ENCODE measurements around the gene NAV2. TPM values are rescaled to one million over a fixed set of nuclear protein-coding genes. Genes with fewer than 3 reads are reported as not detected.

Gene NAV2
- total and polyA plus RNA-seq, 2 experiments from 2014 or later, result 26.0 to 45.0 TPM

GRCh38 chr11:19982774-19983495 lies 270.3 kb downstream of the NAV2 start (continued):
- TF ChIP-seq, protein P1, sequence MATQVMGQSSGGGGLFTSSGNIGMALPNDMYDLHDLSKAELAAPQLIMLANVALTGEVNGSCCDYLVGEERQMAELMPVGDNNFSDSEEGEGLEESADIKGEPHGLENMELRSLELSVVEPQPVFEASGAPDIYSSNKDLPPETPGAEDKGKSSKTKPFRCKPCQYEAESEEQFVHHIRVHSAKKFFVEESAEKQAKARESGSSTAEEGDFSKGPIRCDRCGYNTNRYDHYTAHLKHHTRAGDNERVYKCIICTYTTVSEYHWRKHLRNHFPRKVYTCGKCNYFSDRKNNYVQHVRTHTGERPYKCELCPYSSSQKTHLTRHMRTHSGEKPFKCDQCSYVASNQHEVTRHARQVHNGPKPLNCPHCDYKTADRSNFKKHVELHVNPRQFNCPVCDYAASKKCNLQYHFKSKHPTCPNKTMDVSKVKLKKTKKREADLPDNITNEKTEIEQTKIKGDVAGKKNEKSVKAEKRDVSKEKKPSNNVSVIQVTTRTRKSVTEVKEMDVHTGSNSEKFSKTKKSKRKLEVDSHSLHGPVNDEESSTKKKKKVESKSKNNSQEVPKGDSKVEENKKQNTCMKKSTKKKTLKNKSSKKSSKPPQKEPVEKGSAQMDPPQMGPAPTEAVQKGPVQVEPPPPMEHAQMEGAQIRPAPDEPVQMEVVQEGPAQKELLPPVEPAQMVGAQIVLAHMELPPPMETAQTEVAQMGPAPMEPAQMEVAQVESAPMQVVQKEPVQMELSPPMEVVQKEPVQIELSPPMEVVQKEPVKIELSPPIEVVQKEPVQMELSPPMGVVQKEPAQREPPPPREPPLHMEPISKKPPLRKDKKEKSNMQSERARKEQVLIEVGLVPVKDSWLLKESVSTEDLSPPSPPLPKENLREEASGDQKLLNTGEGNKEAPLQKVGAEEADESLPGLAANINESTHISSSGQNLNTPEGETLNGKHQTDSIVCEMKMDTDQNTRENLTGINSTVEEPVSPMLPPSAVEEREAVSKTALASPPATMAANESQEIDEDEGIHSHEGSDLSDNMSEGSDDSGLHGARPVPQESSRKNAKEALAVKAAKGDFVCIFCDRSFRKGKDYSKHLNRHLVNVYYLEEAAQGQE (IDR thresholded peaks at IDR 0.05; ENCODE audit: unreplicated experiment), result no peak
- TF ChIP-seq ZNF331 (CRISPR knock-in tag; IDR thresholded peaks at IDR 0.05; ENCODE audit: low read depth) (no peak), ZNF114 (CRISPR knock-in tag; IDR thresholded peaks at IDR 0.05) (no peak), CREB1 (CRISPR knock-in tag; IDR thresholded peaks at IDR 0.05; ENCODE audit: low read depth) (no peak), JUNB (IDR thresholded peaks at IDR 0.05; ENCODE audit: unreplicated experiment) (no peak)
- TF ChIP-seq, protein P2, sequence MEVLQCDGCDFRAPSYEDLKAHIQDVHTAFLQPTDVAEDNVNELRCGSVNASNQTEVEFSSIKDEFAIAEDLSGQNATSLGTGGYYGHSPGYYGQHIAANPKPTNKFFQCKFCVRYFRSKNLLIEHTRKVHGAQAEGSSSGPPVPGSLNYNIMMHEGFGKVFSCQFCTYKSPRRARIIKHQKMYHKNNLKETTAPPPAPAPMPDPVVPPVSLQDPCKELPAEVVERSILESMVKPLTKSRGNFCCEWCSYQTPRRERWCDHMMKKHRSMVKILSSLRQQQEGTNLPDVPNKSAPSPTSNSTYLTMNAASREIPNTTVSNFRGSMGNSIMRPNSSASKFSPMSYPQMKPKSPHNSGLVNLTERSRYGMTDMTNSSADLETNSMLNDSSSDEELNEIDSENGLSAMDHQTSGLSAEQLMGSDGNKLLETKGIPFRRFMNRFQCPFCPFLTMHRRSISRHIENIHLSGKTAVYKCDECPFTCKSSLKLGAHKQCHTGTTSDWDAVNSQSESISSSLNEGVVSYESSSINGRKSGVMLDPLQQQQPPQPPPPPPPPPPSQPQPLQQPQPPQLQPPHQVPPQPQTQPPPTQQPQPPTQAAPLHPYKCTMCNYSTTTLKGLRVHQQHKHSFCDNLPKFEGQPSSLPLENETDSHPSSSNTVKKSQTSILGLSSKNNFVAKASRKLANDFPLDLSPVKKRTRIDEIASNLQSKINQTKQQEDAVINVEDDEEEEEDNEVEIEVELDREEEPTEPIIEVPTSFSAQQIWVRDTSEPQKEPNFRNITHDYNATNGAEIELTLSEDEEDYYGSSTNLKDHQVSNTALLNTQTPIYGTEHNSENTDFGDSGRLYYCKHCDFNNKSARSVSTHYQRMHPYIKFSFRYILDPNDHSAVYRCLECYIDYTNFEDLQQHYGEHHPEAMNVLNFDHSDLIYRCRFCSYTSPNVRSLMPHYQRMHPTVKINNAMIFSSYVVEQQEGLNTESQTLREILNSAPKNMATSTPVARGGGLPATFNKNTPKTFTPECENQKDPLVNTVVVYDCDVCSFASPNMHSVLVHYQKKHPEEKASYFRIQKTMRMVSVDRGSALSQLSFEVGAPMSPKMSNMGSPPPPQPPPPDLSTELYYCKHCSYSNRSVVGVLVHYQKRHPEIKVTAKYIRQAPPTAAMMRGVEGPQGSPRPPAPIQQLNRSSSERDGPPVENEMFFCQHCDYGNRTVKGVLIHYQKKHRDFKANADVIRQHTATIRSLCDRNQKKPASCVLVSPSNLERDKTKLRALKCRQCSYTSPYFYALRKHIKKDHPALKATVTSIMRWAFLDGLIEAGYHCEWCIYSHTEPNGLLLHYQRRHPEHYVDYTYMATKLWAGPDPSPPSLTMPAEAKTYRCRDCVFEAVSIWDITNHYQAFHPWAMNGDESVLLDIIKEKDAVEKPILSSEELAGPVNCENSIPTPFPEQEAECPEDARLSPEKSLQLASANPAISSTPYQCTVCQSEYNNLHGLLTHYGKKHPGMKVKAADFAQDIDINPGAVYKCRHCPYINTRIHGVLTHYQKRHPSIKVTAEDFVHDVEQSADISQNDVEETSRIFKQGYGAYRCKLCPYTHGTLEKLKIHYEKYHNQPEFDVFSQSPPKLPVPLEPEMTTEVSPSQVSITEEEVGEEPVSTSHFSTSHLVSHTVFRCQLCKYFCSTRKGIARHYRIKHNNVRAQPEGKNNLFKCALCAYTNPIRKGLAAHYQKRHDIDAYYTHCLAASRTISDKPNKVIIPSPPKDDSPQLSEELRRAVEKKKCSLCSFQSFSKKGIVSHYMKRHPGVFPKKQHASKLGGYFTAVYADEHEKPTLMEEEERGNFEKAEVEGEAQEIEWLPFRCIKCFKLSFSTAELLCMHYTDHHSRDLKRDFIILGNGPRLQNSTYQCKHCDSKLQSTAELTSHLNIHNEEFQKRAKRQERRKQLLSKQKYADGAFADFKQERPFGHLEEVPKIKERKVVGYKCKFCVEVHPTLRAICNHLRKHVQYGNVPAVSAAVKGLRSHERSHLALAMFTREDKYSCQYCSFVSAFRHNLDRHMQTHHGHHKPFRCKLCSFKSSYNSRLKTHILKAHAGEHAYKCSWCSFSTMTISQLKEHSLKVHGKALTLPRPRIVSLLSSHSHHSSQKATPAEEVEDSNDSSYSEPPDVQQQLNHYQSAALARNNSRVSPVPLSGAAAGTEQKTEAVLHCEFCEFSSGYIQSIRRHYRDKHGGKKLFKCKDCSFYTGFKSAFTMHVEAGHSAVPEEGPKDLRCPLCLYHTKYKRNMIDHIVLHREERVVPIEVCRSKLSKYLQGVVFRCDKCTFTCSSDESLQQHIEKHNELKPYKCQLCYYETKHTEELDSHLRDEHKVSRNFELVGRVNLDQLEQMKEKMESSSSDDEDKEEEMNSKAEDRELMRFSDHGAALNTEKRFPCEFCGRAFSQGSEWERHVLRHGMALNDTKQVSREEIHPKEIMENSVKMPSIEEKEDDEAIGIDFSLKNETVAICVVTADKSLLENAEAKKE (CRISPR knock-in tag; IDR thresholded peaks at IDR 0.05), result no peak

Measured in GM23338 (cell line).